ENCODE measurements around the gene TMEM19. TPM values are rescaled to one million over a fixed set of nuclear protein-coding genes. Genes with fewer than 3 reads are reported as not detected.

Gene TMEM19
- total and polyA plus RNA-seq, 2 experiments from 2014 or later = 6.5 to 14.1 TPM

- H3K79me2 ChIP-seq (replicated peaks; ENCODE audit: insufficient read depth) = no peaks in the 10 kb centered on the region
- Mint-ChIP-seq H3K27ac (no peak overlapping the region), H3K4me3 (no peak overlapping the region), H3K9me3 (no peaks in the 10 kb centered on the region), H3K36me3 (ENCODE audit: low read depth) (peaks cover 17% of the 10 kb centered on the region; the same call in 2 of the 3 replicates), H3K4me1 (peaks cover 6% of the 10 kb centered on the region; the same call in 1 of the 3 replicates), H3K27me3 (ENCODE audit: insufficient read depth, low read depth, poor library complexity) (no peaks in the 10 kb centered on the region)
- H3K4me1 ChIP-seq (ENCODE audit: insufficient read depth) = no peaks in the 10 kb centered on the region
- H3F3A ChIP-seq (replicated peaks; ENCODE audit: low read depth) = no peaks in the 10 kb centered on the region
- H2AFZ ChIP-seq = no peak overlapping the region
- no peaks in the 10 kb centered on the region for H3K27me3 ChIP-seq (ENCODE audit: insufficient read depth)
- no peaks in the 10 kb centered on the region for H3K9me2 ChIP-seq (ENCODE audit: insufficient read depth)
- H4K20me1 ChIP-seq (replicated peaks; ENCODE audit: insufficient read depth) = no peaks in the 10 kb centered on the region
- no peak overlapping the region for H3K4me2 ChIP-seq
- H3K36me3 ChIP-seq (ENCODE audit: insufficient read depth) = no peaks in the 10 kb centered on the region; the same call in 1 of the 2 replicates
- H3K27ac ChIP-seq (ENCODE audit: low read depth) = no peak overlapping the region
- no peak overlapping the region for H3K4me3 ChIP-seq
- ATAC-seq = no peak
- TF ChIP-seq EZH2 (IDR thresholded peaks at IDR 0.05; ENCODE audit: low read depth, unreplicated experiment) (no peak), ZNF331 (CRISPR knock-in tag; IDR thresholded peaks at IDR 0.05; ENCODE audit: low read depth) (no peak), JUNB (IDR thresholded peaks at IDR 0.05; ENCODE audit: unreplicated experiment) (no peak), NANOG (IDR thresholded peaks at IDR 0.05; ENCODE audit: borderline replicate concordance) (no peak), ETS1 (IDR thresholded peaks at IDR 0.05) (no peak), POLR2AphosphoS5 (IDR thresholded peaks at IDR 0.05; ENCODE audit: low read depth) (no peak), CREB1 (CRISPR knock-in tag; IDR thresholded peaks at IDR 0.05; ENCODE audit: low read depth) (no peak), ZNF114 (CRISPR knock-in tag; IDR thresholded peaks at IDR 0.05) (no peak), ZNF462 (CRISPR knock-in tag; IDR thresholded peaks at IDR 0.05) (no peak), STAT1 (IDR thresholded peaks at IDR 0.05; ENCODE audit: unreplicated experiment) (no peak), REST (IDR thresholded peaks at IDR 0.05; ENCODE audit: unreplicated experiment) (no peak), CTCF (conservative IDR thresholded peaks at IDR 0.05; ENCODE audit: low read depth in 2 of 2) (no peak), EZH2phosphoT487 (IDR thresholded peaks at IDR 0.05; ENCODE audit: unreplicated experiment) (no peak)
- no peak for DNase-seq (ENCODE audit: low spot score)
These were observed 9.9 kb downstream of the TMEM19 start for GRCh38 chr12:71695782-71696181.
